ENCODE measurements around the gene OCA2. TPM values are rescaled to one million over a fixed set of nuclear protein-coding genes. Genes with fewer than 3 reads are reported as not detected.

Gene OCA2
- total RNA-seq, 1 donor: not detected

- no peak overlapping the region for H3K4me3 ChIP-seq (ENCODE audit: low read depth, low read length)
- DNase-seq (ENCODE audit: low read depth): peak; percentile 63
- TF ChIP-seq CTCF (IDR thresholded peaks at IDR 0.05; ENCODE audit: insufficient read depth, low read length): no peak
These were observed 33.6 kb upstream of the OCA2 start for GRCh38 chr15:28132524-28133275.

- no peak for DNase-seq (ENCODE audit: low read depth)
- no peak overlapping the region for H3K4me3 ChIP-seq (ENCODE audit: low read depth, low read length)
- no peak for TF ChIP-seq CTCF (IDR thresholded peaks at IDR 0.05; ENCODE audit: insufficient read depth, low read length)
These were observed 32.8 kb upstream of the OCA2 start for GRCh38 chr15:28131946-28132345.

- H3K4me3 ChIP-seq (ENCODE audit: low read depth, low read length): no peak overlapping the region
- no peak for DNase-seq (ENCODE audit: low read depth)
- no peak for TF ChIP-seq CTCF (IDR thresholded peaks at IDR 0.05; ENCODE audit: insufficient read depth, low read length)
These were observed 32.3 kb upstream of the OCA2 start for GRCh38 chr15:28131400-28131799.

- no peak for DNase-seq (ENCODE audit: low read depth)
- no peak for TF ChIP-seq CTCF (IDR thresholded peaks at IDR 0.05; ENCODE audit: insufficient read depth, low read length)
- no peak overlapping the region for H3K4me3 ChIP-seq (ENCODE audit: low read depth, low read length)
These were observed 31.5 kb upstream of the OCA2 start for GRCh38 chr15:28130651-28131050.

- no peak for DNase-seq (ENCODE audit: low read depth)
- no peak overlapping the region for H3K4me3 ChIP-seq (ENCODE audit: low read depth, low read length)
- no peak for TF ChIP-seq CTCF (IDR thresholded peaks at IDR 0.05; ENCODE audit: insufficient read depth, low read length)
These were observed 30.2 kb upstream of the OCA2 start for GRCh38 chr15:28129231-28129848.

- no peak for DNase-seq (ENCODE audit: low read depth)
- H3K4me3 ChIP-seq (ENCODE audit: low read depth, low read length): no peak overlapping the region
- TF ChIP-seq CTCF (IDR thresholded peaks at IDR 0.05; ENCODE audit: insufficient read depth, low read length): no peak
These were observed 28.9 kb upstream of the OCA2 start for GRCh38 chr15:28128031-28128430.
